GM21515 (cell line): ENCODE data around the gene ASMTL.

ENCODE experiments used
- ATAC-seq: cut with Tn5 transposase; IDR thresholded peaks from one replicate; pipeline ENCODE4 v1.9.1; 2021; ENCODE audit not compliant: unreplicated experiment

The ASMTL gene

GRCh38 chrX:1358793-1359476 is 93.8 kb downstream of the ASMTL start:
- ATAC-seq: no peak

- no peak for ATAC-seq
These were observed 94.7 kb downstream of the ASMTL start for GRCh38 chrX:1357993-1358392.

- ATAC-seq: no peak
These were observed 97.3 kb downstream of the ASMTL start for GRCh38 chrX:1355131-1356046.

GRCh38 chrX:1354036-1355019 is 98.4 kb downstream of the ASMTL start:
- ATAC-seq: no peak
